Calu3 (cell line): Measurements from ENCODE around the gene MT1H. TPM values are rescaled to one million over a fixed set of nuclear protein-coding genes. Genes with fewer than 3 reads are reported as not detected.
"Not testable (repeated sequence)": the region's sequence is repeated elsewhere in the genome, so short reads cannot be mapped to it uniquely, and the experiment has no call there.

Experiments
- BruUV-seq: library from RNA; stranded (reverse); fragments of 400-500 nt; replicated peaks from 2 replicates; lab custom pipeline; 2021; lab: Mats Ljungman, UMichigan
- CTCF ChIA-PET: fragments of 300-600 bp; sonication (Branson Sonifier 250); formaldehyde crosslinking; loops from one replicate; lab custom pipeline; 2022; ENCODE audit warnings: antibody characterized with exemption; lab: Charles Lee
- DNase-seq: peaks from one replicate; pipeline ENCODE4 v3.0.0; 2022
- H3K27ac Mint-ChIP-seq: one replicate; pipeline ENCODE4 v1.8.0; 2022; ENCODE audit warnings: mixed read lengths; ENCODE audit not compliant: unreplicated experiment
- H3K27me3 Mint-ChIP-seq: one replicate; pipeline ENCODE4 v1.8.0; 2022; ENCODE audit warnings: mixed read lengths; ENCODE audit not compliant: unreplicated experiment
- H3K36me3 Mint-ChIP-seq: one replicate; pipeline ENCODE4 v1.8.0; 2022; ENCODE audit warnings: mild to moderate bottlenecking, moderate library complexity, mixed read lengths; ENCODE audit not compliant: insufficient read depth, unreplicated experiment
- H3K4me1 Mint-ChIP-seq: one replicate; pipeline ENCODE4 v1.8.0; 2022; ENCODE audit warnings: mild to moderate bottlenecking, low read depth, mixed read lengths; ENCODE audit not compliant: unreplicated experiment
- H3K4me3 Mint-ChIP-seq: one replicate; pipeline ENCODE4 v1.8.0; 2022; ENCODE audit warnings: mild to moderate bottlenecking, low read depth, moderate library complexity, mixed read lengths; ENCODE audit not compliant: unreplicated experiment
- H3K9me3 Mint-ChIP-seq: one replicate; pipeline ENCODE4 v1.8.0; 2022; ENCODE audit warnings: low read depth, mixed read lengths; ENCODE audit not compliant: unreplicated experiment
- intact Hi-C: fragments of 100-400 bp; cut with micrococcal nuclease; formaldehyde crosslinking; loops from one replicate; pipeline ENCODE4 v1.10.0; 2022; ENCODE audit not compliant: unreplicated experiment
- total RNA-seq: library from RNA; stranded (reverse); gene quantifications from 2 replicates; pipeline ENCODE4 v1.2.3, GENCODE V29; 2022
- TF ChIP-seq, protein P1 (sequence below): fragments of 200-600 bp; IDR thresholded peaks from one replicate; pipeline ENCODE4 v1.8.0; 2022; ENCODE audit warnings: antibody characterized with exemption; ENCODE audit not compliant: unreplicated experiment

Gene MT1H
- total RNA-seq, 1 experiment from 2014 or later, result not detected

GRCh38 chr16:56662357-56663354 lies 7.0 kb upstream of the MT1H start:
- Mint-ChIP-seq H3K36me3 (peaks cover 5% of the 10 kb centered on the region), H3K27me3 (peaks cover 80% of the 10 kb centered on the region), H3K27ac (no peak overlapping the region), H3K4me1 (no peaks in the 10 kb centered on the region), H3K4me3 (no peak overlapping the region), H3K9me3 (no peaks in the 10 kb centered on the region)
- TF ChIP-seq, protein P1, sequence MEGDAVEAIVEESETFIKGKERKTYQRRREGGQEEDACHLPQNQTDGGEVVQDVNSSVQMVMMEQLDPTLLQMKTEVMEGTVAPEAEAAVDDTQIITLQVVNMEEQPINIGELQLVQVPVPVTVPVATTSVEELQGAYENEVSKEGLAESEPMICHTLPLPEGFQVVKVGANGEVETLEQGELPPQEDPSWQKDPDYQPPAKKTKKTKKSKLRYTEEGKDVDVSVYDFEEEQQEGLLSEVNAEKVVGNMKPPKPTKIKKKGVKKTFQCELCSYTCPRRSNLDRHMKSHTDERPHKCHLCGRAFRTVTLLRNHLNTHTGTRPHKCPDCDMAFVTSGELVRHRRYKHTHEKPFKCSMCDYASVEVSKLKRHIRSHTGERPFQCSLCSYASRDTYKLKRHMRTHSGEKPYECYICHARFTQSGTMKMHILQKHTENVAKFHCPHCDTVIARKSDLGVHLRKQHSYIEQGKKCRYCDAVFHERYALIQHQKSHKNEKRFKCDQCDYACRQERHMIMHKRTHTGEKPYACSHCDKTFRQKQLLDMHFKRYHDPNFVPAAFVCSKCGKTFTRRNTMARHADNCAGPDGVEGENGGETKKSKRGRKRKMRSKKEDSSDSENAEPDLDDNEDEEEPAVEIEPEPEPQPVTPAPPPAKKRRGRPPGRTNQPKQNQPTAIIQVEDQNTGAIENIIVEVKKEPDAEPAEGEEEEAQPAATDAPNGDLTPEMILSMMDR, result no peak
- DNase-seq, result no peak
- intact Hi-C loops, result no loop called here
- CTCF ChIA-PET, result interaction anchor here (0.6 kb wide), 2 partner anchors 17 to 38 kb away, joined by 4 to 5 read pairs; no protein-coding TSS in a partner anchor
- no TSS peak for BruUV-seq

- Mint-ChIP-seq H3K36me3 (no peaks in the 10 kb centered on the region), H3K4me1 (no peaks in the 10 kb centered on the region), H3K27me3 (peaks cover 98% of the 10 kb centered on the region), H3K4me3 (no peak overlapping the region), H3K9me3 (no peaks in the 10 kb centered on the region), H3K27ac (no peak overlapping the region)
- no TSS peak for BruUV-seq
- CTCF ChIA-PET, result no interaction called here
- intact Hi-C loops, result no loop called here
- no peak for DNase-seq
- TF ChIP-seq, protein P1, result no peak
These were observed 5.1 kb upstream of the MT1H start for GRCh38 chr16:56664506-56664905.

DNA sequence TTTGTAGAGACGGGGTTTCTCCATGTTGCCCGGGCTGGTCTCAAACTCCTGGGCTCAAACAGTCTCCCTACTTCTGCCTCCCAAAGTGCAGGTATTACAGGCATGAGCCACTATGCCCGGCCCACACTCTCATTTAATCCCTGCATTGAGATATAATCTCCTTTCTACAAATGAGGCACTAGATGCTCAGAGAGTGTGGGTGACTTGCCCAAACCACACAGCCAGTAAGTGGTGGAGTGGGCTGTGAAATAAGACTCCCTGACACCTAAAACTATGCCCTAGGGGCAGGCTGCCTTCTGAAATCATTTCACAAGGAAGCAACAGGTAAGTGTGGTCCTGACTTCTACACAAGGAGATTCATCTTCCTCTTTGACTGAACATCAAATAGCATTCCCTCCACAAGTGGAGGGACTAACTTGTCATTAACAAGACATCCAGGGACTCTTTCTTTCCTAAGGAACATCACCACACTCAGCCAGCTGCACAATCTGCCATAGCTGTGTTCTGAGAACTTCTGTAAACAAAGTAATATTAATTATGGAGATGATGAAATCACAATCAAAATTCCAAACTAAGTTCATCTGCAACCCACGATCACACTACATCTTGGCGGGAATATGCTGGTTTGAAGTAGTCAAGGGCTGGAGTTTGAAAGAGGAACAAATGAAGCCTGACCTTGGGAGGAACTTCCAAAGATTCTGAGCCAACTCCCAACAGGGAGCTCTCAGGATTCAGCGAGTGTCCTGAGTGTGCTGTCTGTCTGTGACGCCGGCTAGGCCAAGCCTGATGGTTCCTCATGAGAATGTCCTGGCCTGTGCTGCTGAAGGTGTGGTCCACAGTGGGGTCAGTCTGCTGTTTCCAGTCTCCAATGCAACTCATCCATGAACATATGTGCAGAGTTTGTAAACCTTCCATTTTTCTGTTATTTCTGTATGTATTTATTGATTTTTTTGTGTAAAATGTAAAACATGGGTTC lies 4.0 kb upstream of the MT1H start:
- BruUV-seq, H3K4me3 Mint-ChIP-seq, H3K27ac Mint-ChIP-seq, H3K36me3 Mint-ChIP-seq, H3K4me1 Mint-ChIP-seq, DNase-seq, CTCF ChIA-PET, intact Hi-C loops, H3K9me3 Mint-ChIP-seq: not testable (repeated sequence)
- peaks cover 99% of the 10 kb centered on the region for H3K27me3 Mint-ChIP-seq

DNA sequence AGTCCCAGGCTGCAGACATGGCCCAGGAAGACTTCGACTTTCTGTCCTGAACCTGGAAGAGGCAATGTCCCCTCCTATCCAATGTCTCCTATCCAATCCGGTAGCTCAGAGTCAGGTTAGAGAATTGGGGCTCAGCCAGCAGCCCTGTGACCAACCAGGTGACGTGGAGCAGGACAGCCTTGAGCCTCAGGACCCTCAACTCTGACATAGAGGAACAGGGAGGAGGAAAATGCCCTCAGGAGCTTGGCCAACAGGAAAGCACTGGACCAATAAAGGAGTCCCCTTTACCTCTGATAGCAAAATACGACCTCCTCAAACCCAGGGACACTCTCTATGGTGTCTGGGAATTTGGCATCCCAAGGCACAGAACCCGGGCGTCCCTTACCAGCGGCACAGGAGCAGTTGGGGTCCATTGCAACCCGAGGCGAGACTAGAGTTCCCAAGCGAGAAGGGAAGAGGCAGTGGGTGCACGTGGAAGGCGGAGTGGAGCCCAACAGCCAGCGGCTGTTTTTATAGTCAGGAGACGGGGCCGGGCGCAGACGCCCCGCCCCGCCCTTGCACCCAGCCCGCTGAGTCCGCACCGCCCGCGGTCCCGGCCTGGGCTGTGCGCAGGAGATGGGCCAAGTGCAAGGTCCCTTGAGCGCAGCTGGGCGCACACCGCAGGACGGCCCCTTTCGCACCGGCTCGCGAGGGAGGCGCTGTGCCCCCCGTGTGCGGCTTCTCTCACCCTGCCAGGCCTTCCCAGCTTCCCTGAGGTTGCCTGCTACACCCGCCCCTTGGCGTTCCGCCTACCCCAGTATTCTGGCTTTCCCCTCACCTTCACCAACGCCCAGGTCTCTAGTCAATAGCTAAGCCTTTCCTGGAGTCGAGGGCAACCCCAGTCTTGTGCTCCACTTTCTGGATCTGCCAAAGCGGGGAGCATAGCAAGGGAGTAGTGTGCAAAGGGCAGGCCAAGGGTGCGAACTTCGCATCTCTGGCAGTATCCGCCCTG lies 1.7 kb upstream of the MT1H start, which contains the start of gene MT1G:
TSS of gene MT1G (minus strand) at position 485 of the 991 bp plus-strand sequence. CDS start at position 413, 72 bp downstream.
- no TSS peak for BruUV-seq
- Mint-ChIP-seq H3K27me3 (peaks cover 100% of the 10 kb centered on the region), H3K4me1 (no peaks in the 10 kb centered on the region), H3K36me3 (no peaks in the 10 kb centered on the region), H3K27ac (no peak within 1 kb of the TSS), H3K9me3 (no peaks in the 10 kb centered on the region), H3K4me3 (peak within 1 kb of the TSS; percentile 19)
- DNase-seq, result no peak
- CTCF ChIA-PET, result interaction anchor here (0.8 kb wide), 1 partner anchor 8 kb away, joined by 3 read pairs; no protein-coding TSS in a partner anchor
- TF ChIP-seq, protein P1, result no peak
- intact Hi-C loops, result no loop called here
